T-helper 1 cell treated with Interleukin-12 subunit alpha and Interleukin-12 subunit beta and Interleukin-4 antibody, amounts not matched to agents 30 μg/mL and 1 μg/mL, for 36 hours (primary cell): Measurements from ENCODE around the gene FNDC7.
"Not testable (repeated sequence)": the region's sequence is repeated elsewhere in the genome, so short reads cannot be mapped to it uniquely, and the experiment has no call there.

Source experiments
- H3K27ac Mint-ChIP-seq: one replicate; pipeline ENCODE4 v1.8.0; 2021; ENCODE audit warnings: mild to moderate bottlenecking, mixed read lengths
- H3K27me3 Mint-ChIP-seq: one replicate; pipeline ENCODE4 v1.8.0; 2021; ENCODE audit warnings: low read depth, mixed read lengths
- H3K36me3 Mint-ChIP-seq: one replicate; pipeline ENCODE4 v1.8.0; 2021; ENCODE audit warnings: low read depth, mixed read lengths
- H3K4me1 Mint-ChIP-seq: one replicate; pipeline ENCODE4 v1.8.0; 2021; ENCODE audit warnings: low read depth, mixed read lengths
- H3K4me3 Mint-ChIP-seq: one replicate; pipeline ENCODE4 v1.8.0; 2021; ENCODE audit warnings: mild to moderate bottlenecking, moderate library complexity, mixed read lengths
- H3K9me3 Mint-ChIP-seq: one replicate; pipeline ENCODE4 v1.8.0; 2021; ENCODE audit warnings: mixed read lengths

FNDC7 gene

GRCh38 chr1:108712606-108713150 is at the start of gene FNDC7:
FNDC7 (plus strand) TSS chr1:108712908; CDS start chr1:108712934, 26 bp downstream.
- Mint-ChIP-seq H3K27me3 (peaks cover 29% of the 10 kb centered on the region), H3K27ac (no peak within 1 kb of the TSS), H3K4me1 (peaks cover 13% of the 10 kb centered on the region), H3K9me3 (no peaks in the 10 kb centered on the region), H3K4me3 (no peak within 1 kb of the TSS), H3K36me3 (no peaks in the 10 kb centered on the region)

DNA sequence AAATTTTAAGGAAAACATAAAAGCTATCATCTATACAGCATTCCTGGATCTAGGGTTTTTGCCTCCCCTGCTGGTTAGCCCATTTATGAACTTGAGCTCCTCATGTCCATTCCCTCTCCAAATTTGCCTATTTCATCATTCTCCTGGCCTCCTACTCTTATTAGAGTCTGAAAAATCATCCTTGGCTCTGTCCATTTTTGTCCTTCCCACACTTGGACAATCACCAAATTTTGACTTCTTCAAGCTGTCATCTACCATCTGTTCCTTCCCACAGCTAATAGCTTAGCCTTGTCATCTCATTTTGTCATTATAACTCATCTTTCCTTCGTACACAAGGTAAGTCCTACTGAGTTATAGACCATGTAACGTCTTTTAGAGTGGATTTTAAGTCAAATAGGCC is 49.6 kb upstream of the FNDC7 start:
- no peak overlapping the region for H3K27ac Mint-ChIP-seq
- peak overlapping the region; percentile 46 for H3K4me3 Mint-ChIP-seq
- H3K9me3 Mint-ChIP-seq, result no peaks in the 10 kb centered on the region
- H3K27me3 Mint-ChIP-seq, result no peaks in the 10 kb centered on the region
- peaks cover 19% of the 10 kb centered on the region for H3K4me1 Mint-ChIP-seq
- H3K36me3 Mint-ChIP-seq, result no peaks in the 10 kb centered on the region

GRCh38 chr1:108664481-108664880 is 48.2 kb upstream of the FNDC7 start:
- Mint-ChIP-seq H3K9me3 (no peaks in the 10 kb centered on the region), H3K27ac (no peak overlapping the region), H3K36me3 (no peaks in the 10 kb centered on the region), H3K4me1 (peaks cover 19% of the 10 kb centered on the region), H3K27me3 (no peaks in the 10 kb centered on the region), H3K4me3 (no peak overlapping the region)

- H3K27ac Mint-ChIP-seq, result no peak overlapping the region
- H3K4me3 Mint-ChIP-seq, result no peak overlapping the region
- peaks cover 13% of the 10 kb centered on the region for H3K4me1 Mint-ChIP-seq
- no peaks in the 10 kb centered on the region for H3K36me3 Mint-ChIP-seq
- H3K27me3 Mint-ChIP-seq, result no peaks in the 10 kb centered on the region
- no peaks in the 10 kb centered on the region for H3K9me3 Mint-ChIP-seq
Observed at GRCh38 chr1:108665067-108665466, 47.6 kb upstream of the FNDC7 start.

- Mint-ChIP-seq H3K27me3 (no peaks in the 10 kb centered on the region), H3K4me1 (peaks cover 8% of the 10 kb centered on the region), H3K4me3 (no peak overlapping the region), H3K36me3 (no peaks in the 10 kb centered on the region), H3K27ac (no peak overlapping the region), H3K9me3 (no peaks in the 10 kb centered on the region)
Observed at GRCh38 chr1:108665771-108666170, 46.9 kb upstream of the FNDC7 start.

DNA sequence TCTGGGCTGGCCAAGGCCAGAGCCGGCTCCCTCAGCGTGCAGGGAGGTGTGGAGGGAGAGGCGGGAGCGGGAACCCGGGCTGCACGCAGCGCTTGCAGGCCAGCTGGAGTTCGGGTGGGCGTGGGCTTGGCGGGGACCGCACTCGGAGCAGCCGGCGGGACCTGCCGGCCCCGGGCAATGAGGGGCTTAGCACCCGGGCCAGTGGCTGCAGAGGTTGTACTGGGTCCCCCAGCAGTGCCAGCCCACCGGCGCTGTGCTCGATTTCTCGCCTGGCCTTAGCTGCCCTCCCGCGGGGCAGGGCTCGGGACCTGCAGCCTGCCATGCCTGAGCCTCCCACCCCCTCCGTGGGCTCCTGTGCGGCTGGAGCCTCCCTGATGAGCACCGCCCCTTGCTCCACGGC is 45.3 kb upstream of the FNDC7 start:
- peaks cover 11% of the 10 kb centered on the region for H3K4me1 Mint-ChIP-seq
- H3K36me3 Mint-ChIP-seq, H3K27ac Mint-ChIP-seq, H3K9me3 Mint-ChIP-seq, H3K4me3 Mint-ChIP-seq, H3K27me3 Mint-ChIP-seq: not testable (repeated sequence)

DNA sequence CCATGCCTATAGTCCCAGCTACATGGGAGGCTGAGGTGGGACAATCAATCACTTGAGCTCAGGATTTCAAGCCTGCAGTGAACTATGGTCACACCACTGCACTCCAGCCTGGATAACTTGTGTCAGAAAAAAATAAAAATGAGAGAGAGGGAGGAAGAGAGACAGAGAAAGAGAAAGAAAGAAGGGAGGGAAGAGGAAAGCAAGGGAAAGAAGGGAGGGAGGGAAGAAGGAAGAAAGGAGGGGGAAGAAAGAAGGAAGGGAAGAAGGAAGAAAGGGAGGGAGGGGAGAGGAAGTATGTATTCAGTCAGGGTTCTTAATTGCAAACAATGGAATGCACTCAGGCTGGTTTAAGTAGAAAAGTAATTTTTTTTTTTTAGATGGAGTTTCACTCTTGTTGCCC is 43.9 kb upstream of the FNDC7 start:
- Mint-ChIP-seq H3K27me3 (peaks cover 13% of the 10 kb centered on the region), H3K9me3 (no peaks in the 10 kb centered on the region), H3K4me1 (peaks cover 6% of the 10 kb centered on the region)

DNA sequence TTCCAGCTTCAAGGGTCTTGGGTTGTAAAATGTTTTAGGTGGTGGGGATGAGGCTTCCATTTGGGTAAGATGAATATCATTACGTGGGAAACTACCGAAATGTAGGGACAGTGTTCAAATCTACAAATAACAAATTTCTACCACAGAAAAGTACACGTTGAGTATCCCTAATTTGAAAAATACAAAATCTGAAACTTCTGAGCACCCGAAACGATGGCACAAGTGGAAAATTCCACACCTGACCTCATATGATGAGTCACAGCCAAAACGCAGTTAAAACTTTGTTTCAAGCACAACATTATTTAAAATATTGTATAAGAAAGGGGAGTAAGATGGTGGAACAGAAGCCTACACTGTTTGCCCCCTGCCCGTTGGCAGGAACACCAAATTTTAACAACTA is 43.0 kb upstream of the FNDC7 start:
- H3K4me1 Mint-ChIP-seq, result peaks cover 6% of the 10 kb centered on the region
- H3K27ac Mint-ChIP-seq, result peak overlapping the region; percentile 21
- no peaks in the 10 kb centered on the region for H3K36me3 Mint-ChIP-seq
- no peaks in the 10 kb centered on the region for H3K9me3 Mint-ChIP-seq
- no peak overlapping the region for H3K4me3 Mint-ChIP-seq
- peaks cover 13% of the 10 kb centered on the region for H3K27me3 Mint-ChIP-seq

More for the DNA sequence above, 43.9 kb upstream of the FNDC7 start:
- Mint-ChIP-seq H3K36me3 (no peaks in the 10 kb centered on the region), H3K27ac (no peak overlapping the region), H3K4me3 (no peak overlapping the region)

DNA sequence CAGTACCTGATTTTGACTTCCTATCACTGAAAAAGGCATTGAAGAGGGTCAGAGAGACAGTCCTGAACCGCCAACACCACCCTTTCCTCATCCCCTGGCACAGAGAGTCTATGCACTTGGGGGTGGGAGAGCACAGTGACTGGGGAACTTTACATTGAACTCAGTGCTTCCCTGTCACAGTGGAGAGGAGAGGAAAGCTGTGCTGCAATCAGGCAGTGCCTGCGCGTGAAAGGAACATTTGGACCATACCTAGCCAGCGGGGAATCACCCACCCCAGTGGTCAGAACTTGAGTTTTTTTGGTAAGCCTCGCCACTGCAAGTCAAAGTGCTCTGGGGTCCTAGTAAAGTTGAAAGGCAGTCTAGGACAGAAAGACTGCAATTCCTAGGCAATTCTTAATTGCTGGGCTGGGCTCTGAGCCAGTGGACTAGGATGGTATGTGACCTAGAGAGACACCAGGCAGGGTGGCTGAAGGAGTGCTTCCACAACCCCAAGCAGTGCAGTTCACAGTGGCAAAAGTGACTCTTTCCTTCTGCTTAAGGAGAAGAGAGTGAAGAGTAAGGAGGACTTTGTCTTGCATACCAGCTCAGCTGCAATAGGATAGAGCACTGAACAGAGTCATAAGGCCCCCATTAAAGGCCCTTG is 42.5 kb upstream of the FNDC7 start:
- peak overlapping the region; percentile 21 for H3K27ac Mint-ChIP-seq
- peaks cover 13% of the 10 kb centered on the region for H3K27me3 Mint-ChIP-seq
- H3K36me3 Mint-ChIP-seq, result no peaks in the 10 kb centered on the region
- no peaks in the 10 kb centered on the region for H3K9me3 Mint-ChIP-seq
- no peak overlapping the region for H3K4me3 Mint-ChIP-seq
- peaks cover 6% of the 10 kb centered on the region for H3K4me1 Mint-ChIP-seq

GRCh38 chr1:108671143-108671542 is 41.6 kb upstream of the FNDC7 start:
- peaks cover 13% of the 10 kb centered on the region for H3K27me3 Mint-ChIP-seq
- no peaks in the 10 kb centered on the region for H3K9me3 Mint-ChIP-seq
- no peak overlapping the region for H3K4me3 Mint-ChIP-seq
- H3K36me3 Mint-ChIP-seq, result no peaks in the 10 kb centered on the region
- H3K4me1 Mint-ChIP-seq, result peaks cover 6% of the 10 kb centered on the region
- no peak overlapping the region for H3K27ac Mint-ChIP-seq

- no peaks in the 10 kb centered on the region for H3K36me3 Mint-ChIP-seq
- no peak overlapping the region for H3K27ac Mint-ChIP-seq
- H3K27me3 Mint-ChIP-seq, result peaks cover 6% of the 10 kb centered on the region
- peaks cover 6% of the 10 kb centered on the region for H3K4me1 Mint-ChIP-seq
- H3K4me3 Mint-ChIP-seq, result no peak overlapping the region
- no peaks in the 10 kb centered on the region for H3K9me3 Mint-ChIP-seq
Observed at GRCh38 chr1:108678706-108679105, 34.0 kb upstream of the FNDC7 start.

GRCh38 chr1:108679586-108680213 is 33.0 kb upstream of the FNDC7 start:
- H3K27ac Mint-ChIP-seq, result peak overlapping the region; percentile 24
- H3K4me3 Mint-ChIP-seq, result no peak overlapping the region

DNA sequence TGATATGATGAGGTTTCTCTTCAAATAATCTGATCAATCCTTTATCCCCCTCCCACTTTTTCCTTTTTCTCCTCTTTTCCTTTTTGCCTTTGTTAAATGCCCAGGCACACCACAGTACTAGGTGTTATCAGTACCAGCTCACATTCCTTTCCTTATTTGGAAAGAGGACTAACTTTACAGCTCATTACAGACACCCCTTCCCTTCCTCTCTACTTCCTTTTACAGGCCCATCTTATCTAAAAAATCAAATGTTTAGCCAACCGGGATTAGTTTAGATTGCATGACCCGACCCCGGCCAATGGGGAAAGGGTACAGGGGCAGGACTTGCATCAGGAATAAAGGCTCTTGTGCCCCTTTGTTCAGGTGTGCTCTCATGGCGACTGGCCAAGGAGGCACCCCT is 31.0 kb upstream of the FNDC7 start:
- H3K9me3 Mint-ChIP-seq, H3K4me1 Mint-ChIP-seq, H3K27me3 Mint-ChIP-seq, H3K27ac Mint-ChIP-seq, H3K4me3 Mint-ChIP-seq, H3K36me3 Mint-ChIP-seq: not testable (repeated sequence)

More at GRCh38 chr1:108679586-108680213, 33.0 kb upstream of the FNDC7 start:
- Mint-ChIP-seq H3K27me3 (peaks cover 8% of the 10 kb centered on the region), H3K9me3 (no peaks in the 10 kb centered on the region), H3K36me3 (no peaks in the 10 kb centered on the region), H3K4me1 (peaks cover 6% of the 10 kb centered on the region)

GRCh38 chr1:108685529-108685928 is 27.2 kb upstream of the FNDC7 start:
- Mint-ChIP-seq H3K9me3 (no peaks in the 10 kb centered on the region), H3K27me3 (peaks cover 10% of the 10 kb centered on the region)

DNA sequence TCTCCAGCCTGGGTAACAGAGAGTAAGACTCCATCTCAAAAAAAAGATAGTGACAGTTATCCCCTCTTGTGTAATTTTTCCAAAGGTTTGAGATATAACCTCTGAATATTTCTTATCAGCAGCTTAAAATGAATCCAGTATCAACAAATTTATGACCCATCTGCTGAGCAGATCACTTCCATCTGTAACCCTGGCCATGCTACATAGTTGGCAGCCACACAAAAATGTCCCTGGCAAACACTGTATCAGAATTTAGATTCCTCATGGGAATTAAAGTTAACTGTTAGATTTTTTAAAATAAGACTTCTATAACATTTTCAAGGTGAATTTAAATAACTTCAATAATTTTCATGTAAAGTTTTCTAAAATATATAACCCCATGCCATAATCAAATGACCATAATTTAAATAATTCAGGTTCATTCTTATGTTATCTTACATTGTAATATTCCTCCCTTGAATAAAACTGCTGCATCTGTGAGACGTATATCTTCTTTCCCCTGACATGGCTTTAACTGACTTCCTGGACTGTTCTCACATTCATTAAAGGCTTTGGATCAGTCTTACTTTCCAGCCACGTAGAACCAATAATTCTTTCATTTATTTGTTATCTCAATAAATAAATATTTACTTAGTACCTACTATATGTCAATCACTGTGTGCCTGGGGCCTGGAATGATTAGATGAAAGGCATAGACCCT is 25.9 kb upstream of the FNDC7 start:
- Mint-ChIP-seq H3K9me3 (no peaks in the 10 kb centered on the region), H3K36me3 (no peaks in the 10 kb centered on the region), H3K27ac (no peak overlapping the region), H3K4me3 (no peak overlapping the region), H3K4me1 (peaks cover 14% of the 10 kb centered on the region), H3K27me3 (peaks cover 10% of the 10 kb centered on the region)

More at GRCh38 chr1:108685529-108685928, 27.2 kb upstream of the FNDC7 start:
- H3K4me3 Mint-ChIP-seq, result no peak overlapping the region
- H3K27ac Mint-ChIP-seq, result no peak overlapping the region
- peaks cover 6% of the 10 kb centered on the region for H3K4me1 Mint-ChIP-seq
- H3K36me3 Mint-ChIP-seq, result no peaks in the 10 kb centered on the region
